Measurements from ENCODE around the gene TRAPPC10.
"Not testable (repeated sequence)": the region's sequence is repeated elsewhere in the genome, so short reads cannot be mapped to it uniquely, and the experiment has no call there.

TRAPPC10 gene

DNA sequence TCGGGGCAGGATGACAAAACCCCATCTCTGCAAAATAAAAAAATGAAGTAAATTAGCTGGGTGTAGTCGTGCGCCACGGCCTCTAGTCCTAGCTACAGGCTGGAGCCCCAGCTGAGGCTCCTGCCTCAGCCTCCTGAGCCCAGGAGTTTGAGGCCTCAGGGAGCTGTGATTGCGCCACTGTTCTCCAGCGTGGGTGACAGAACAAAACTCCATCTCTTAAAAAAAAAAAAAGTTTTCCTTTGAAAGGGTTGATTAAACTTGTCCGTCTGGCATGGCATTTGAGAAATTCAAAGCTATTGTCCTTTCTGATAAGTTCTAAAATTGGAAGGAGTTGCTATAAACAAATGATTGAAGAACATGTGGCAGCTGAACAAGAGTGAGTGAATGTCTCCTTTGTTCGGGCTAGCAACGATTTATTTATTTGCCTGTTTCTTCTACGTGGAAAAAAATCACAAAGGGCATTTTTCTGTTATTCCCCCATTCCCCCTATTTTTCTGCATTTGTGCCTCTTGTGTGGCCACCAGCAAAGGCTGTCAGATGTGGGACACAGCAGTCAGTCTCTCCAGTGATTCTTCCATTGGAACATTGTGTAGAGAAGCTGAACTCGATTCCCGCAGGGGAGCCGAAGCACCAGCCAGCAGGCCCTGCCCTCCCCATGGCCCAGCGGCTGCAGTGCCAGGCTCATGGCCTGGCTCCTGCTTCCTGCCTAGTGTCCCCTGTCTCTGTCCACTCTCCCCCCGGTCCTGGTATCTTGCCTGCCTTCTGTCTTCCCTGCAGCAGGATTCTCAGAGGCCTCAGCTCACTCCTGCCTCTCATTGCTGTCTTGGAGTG, 73.6 kb downstream of the TRAPPC10 start:
- DNase-seq: peak in 50 of 56 donors; percentile 19 to 88 (median 59)

DNA sequence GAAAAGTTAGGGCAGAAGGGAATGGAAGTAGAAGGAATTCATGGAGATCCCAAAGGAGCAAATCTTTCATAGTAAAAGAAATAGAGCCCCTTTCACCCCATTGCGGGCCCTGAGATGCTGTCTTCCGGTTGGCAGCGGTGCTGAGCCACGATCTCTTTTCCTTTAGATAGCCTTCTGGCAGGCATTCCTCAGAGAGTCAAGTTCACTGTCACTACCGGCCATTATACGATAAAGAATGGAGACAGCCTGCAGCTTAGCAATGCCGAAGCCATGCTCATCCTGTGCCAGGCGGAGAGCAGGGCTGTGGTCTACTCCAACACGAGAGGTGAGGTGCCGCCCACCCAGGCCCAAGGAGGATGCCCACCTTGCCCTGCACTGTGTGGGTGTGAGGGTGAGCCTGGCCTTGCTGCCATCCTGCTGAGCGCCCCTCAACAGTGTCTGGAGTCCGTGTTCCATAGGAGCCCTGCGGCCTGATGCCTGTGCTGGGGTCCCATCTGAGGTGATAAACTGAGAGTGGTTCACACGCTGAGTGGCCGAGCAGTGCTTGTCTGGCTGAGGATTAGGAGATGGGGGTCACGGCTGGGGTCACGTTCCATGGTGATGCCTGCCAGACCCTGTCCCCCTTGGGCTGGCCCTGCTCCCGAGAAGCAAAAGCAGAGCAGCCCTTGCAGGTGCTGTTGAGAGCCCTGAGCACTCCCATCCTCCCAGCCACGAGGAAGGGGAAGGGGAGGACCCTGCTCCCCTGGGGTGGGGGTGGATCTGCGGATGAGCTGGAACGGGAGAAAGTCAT, 74.7 kb downstream of the TRAPPC10 start:
- DNase-seq: no peak

DNA sequence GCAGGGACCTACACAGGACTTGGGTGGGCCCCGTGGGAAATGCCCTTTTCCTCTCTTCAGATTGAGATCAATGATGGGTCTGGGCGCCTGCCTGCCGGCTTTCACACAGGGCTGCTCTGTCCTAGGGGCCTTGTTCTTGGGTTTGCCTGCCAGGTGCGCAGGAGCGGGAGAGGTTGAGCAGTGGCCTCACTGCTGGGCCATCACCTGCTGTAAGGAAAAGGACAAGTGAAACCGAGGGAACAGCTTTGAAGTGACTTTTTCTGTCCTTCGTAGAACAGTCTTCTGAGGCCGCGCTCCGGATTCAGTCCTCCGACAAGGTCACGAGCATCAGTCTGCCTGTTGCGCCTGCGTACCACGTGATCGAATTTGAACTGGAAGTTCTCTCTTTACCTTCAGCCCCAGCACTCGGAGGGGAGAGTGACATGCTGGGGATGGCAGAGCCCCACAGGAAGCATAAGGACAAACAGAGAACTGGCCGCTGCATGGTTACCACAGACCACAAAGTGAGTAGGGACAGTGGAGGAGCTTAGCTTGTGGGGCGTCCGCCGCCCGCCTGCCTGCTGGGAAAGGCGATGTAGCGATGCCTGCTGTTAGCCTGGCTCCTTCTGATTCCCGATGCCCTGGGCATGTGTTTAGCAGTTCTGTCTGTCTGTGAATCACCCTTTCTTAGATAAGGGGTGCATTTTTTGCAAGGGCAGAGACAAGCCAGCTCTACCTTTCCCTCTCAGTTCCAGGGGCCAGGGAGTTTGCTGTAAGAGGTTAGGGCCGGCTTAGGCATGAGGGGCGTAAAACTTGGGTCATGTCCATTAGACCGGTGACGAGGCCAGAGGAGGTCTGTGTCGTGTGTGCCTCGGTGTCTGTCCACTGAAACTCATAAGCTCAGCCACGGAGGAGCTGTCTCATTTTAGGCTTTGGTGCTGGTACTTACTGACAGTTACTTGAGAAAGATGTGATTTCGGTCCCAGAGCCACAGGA, 75.6 kb downstream of the TRAPPC10 start:
- DNase-seq: peak in 1 of 56 donors; percentile 31

DNA sequence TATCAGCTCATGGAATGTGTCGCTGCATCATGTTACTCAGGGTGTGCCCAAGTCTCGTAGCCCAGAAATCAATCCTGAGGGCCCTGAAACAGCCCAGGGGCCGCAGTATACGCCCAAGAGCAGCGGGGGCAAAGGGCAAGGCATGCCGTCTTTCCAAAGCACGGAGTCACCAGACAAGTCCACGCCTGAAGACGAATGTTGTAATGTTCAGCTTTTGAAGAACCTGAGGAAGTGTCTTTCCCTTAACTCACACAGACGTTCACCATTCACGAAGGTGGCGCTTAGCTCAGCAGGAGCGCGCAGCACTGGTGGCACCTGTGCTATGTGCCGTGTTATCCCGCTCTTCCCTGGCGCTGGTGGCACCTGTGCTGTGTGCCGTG, 76.3 kb downstream of the TRAPPC10 start:
- no peak for DNase-seq

GRCh38 chr21:44089001-44089911, 77.1 kb downstream of the TRAPPC10 start:
- DNase-seq: no peak

- no peak for DNase-seq
Observed at GRCh38 chr21:44090325-44090724, 78.2 kb downstream of the TRAPPC10 start.

DNA sequence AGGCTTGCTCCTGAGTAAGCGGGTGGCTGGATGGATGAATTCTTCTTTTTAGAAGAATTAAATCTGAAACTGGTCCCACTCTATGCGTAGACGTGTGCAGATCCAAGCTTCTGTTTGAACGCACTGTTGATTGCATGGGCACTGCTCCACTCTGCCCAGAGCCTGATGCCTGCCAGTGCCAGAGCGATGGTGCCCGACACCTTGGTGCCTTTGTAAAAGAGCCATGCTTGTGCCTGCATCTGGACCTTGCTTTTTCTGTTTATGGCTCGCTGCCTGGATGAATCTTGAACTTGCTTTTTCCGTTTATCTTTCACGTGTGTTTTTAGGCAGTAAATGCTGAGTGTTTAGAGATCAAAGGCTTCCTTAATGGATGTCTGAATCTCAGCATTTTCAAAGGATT, 80.1 kb downstream of the TRAPPC10 start:
- DNase-seq: peak in 3 of 56 donors; percentile 28 to 47 (median 36)

DNA sequence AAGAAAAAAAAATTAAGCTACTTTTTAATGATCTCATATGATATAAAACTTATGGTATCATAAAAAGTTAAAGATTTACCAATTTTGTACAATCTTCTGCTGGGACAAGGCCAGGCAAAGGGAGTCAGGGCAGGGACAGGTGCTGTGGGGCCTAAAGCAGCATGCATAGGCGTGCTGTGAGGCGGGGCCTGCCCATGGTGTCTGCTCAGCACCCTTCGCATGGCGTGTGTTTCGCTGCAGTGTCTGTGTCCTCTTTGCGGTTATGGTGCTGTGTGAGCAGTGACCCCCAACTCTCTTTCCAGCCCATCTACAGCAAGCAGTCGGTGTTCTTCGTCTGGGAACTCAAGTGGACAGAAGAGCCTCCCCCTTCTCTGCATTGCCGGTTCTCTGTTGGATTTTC, 81.7 kb downstream of the TRAPPC10 start:
- no peak for DNase-seq

GRCh38 chr21:44094832-44095231, 82.7 kb downstream of the TRAPPC10 start:
- DNase-seq: no peak

DNA sequence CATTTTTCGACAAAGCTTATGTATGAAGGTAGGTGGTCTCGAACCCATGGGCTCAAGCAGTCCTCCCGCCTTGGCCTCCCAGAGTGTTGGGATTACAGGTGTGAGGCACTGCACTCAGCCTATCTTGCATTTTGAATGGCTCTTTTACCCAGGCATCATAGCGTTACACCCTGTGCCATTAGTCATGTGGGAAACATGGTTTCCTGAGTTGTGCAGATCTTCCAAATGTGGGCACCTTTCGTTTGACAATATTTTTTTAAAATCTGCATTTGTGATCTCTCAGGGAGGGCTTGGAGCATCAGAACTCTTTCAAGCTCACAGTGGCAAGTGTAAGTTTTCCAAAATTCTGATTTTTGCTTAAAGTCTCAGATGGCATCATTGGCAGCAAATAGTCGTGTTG, 86.4 kb downstream of the TRAPPC10 start:
- DNase-seq: not testable (repeated sequence)

DNA sequence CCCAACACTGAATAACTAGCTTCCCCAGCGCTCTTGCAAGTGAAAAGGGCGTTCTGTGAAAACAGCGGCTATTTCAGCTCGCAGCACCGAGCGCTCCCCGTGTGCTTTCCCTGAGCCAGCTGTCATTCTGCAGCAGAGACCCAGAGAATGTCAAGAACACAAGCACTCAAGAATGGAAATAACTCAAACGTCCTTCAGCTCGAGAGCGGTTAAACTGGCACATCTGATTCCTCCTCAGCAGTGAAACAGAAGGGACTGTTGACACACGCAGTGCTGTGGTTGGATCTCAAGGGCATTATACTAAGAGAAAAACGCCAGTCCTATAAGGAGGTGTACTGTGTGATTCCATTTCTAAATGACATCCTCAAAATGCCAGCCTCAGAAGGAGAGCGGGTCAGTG, 86.9 kb downstream of the TRAPPC10 start:
- DNase-seq: not testable (repeated sequence)

DNA sequence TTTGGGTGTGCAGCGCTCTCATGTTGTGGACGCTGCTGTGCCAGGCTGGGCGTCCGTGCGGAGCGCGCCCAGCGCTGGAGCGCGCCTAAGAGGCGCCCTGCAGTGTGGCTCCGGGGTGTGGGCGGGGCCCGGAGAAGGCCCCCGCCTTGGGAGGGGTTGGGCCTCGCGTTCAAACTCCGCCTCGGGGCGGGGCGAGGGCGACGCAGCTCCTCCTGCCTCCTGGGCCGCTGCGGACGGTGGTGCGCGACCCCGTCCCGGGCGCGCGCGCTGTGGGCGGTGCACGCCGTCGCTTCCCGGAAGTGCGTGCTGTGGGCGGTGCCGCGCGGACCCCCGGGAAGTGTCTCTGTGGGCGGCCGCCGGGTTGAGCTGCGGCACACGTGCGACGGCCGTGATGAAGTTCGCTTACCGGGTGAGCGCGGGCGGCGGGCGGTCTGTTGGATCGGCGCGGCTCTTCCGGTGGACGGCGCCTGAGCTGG, 95.0 kb downstream of the TRAPPC10 start, which contains the start of gene PWP2:
PWP2 (plus strand) TSS at position 374 of the 476 bp plus-strand sequence; CDS start at position 392, 18 bp downstream.
- DNase-seq: peak in 5 of 56 donors; percentile 37 to 62 (median 42)

DNA sequence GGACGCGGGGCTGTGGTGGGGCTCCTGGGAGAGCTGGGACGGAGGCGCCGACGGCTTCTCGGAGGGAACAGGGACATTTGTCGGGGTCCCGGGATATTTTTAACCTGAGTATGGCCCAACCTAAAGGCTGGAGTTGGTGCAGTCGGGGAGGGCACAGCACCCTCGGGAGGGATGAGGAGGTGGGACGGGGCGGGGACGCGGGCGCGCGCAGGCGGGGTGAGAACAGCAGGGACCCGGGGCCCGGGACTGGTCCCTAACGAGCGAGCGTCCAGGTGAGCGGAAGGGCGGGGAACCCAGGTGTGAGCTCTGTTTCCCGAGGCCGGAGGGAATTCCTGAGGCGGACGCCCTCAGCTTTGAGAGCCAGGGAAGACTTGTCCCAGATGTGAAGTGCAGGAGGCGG, 95.5 kb downstream of the TRAPPC10 start:
- not testable (repeated sequence) for DNase-seq

DNA sequence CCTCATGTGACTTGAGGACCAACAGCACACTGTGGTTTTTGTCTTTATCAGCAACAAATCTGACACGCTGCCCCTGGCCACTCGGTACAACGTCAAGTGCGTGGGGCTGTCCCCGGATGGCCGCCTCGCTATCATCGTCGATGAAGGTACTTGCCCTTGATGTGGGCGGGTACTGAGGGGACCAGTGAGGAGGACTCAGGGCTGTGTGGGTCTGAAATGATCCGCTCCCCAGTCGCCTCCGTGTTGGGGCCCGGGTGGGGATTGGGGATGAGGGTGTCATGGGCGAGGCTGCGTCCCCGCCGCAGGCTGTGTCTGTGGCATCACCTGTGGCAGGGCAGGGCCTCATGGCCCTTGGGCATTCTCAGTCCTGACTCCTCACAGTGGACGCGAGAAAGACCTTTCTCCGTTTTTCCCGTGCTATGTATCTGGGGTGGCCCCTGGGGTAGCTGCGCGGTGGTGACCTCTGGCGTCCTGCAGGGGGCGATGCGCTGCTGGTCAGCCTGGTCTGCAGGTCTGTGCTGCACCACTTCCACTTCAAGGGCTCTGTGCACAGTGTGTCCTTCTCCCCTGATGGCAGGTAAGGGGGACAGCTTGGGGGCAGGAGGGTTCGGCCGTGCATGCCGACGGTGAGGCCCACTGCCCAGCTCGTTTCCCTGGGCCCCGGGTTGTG, 101.7 kb downstream of the TRAPPC10 start:
- not testable (repeated sequence) for DNase-seq

DNA sequence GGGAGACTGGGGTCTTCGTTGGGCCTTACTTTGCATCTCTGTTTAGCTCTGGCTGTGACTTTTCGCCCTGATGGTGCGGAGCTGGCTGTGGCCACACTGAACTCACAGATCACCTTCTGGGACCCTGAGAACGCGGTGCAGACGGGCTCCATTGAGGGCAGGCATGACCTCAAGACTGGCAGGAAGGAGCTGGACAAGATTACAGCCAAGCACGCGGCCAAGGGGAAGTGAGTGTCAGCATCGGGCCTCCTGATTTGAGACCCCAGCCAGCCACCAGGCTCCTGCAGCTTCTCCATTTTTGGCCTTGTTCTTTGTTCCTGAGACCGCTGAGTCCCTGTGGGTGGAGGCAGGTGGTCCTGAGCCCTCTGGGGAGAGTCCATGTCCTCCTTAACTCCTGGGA, 110.0 kb downstream of the TRAPPC10 start:
- not testable (repeated sequence) for DNase-seq

DNA sequence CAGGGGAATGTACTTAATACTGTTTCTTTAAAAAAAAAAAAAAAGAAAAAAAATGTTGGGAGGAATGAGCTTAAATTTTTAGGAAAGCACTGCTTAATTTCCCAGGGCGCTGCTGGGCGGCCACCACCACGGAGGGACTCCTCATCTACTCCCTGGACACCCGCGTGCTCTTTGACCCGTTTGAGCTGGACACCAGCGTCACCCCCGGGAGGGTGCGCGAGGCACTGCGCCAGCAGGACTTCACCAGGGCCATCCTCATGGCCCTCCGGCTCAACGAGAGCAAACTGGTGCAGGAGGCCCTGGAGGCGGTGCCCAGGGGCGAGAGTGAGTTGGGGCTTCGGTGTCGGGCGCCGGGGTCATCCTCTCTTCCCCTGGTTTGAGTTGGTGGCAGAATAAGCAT, 115.7 kb downstream of the TRAPPC10 start:
- DNase-seq: not testable (repeated sequence)

DNA sequence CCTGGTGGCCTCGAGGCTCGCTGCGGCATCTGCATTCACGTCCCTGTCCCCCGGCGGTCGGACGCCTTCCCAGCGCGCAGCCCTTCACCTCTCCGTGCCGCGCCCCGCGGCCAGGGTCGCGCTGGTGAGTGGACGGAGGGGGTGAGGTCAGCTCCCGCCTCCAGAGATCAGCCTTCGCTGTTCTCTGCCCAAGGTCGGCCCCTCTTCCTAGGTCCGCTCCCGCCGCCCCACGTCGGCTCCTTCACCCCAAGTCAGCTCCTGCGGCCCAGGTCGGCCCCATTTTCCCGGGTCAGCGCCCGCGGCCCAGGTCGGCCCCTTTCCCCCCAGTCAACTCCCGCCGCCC, 121.6 kb downstream of the TRAPPC10 start:
- not testable (repeated sequence) for DNase-seq

GRCh38 chr21:44134732-44135131, 122.6 kb downstream of the TRAPPC10 start:
- DNase-seq: not testable (repeated sequence)

DNA sequence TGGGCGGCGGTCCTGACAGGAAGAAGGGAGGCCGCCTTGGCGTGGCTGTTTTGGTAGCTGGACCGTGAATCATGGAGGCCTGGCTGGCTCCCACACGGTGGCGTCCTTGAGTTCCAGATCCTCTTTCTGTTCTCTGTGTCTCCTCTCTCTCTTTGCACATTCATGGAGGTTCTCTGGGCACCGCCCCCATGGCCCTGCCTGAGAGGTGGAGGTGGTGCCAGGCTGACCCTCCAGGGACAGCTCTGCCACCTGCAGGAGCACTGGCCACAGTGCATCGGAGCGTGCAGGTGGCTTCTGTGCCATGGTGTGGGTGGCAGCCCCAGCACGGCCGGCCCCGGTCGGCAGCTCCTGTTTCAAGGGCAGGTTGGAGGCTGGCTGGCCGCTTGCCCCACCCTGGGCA, 125.9 kb downstream of the TRAPPC10 start:
- DNase-seq: not testable (repeated sequence)
